Panc1 (cell line): Measurements from ENCODE around the gene FLVCR1.
"Not testable (repeated sequence)": the region's sequence is repeated elsewhere in the genome, so short reads cannot be mapped to it uniquely, and the experiment has no call there.

Source experiments
- CTCF ChIP-seq: fragments of 450-650 bp; IDR thresholded peaks from 2 replicates; pipeline ENCODE4 v1.5.1; 2017; ENCODE audit warnings: mild to moderate bottlenecking
- POLR2AphosphoS5 ChIP-seq: IDR thresholded peaks from 2 replicates; pipeline ENCODE4 v1.6.1; 2012; ENCODE audit warnings: mild to moderate bottlenecking, low read depth, low read length, moderate library complexity
- REST ChIP-seq, 2 experiments: IDR thresholded peaks; 2 replicates each; pipeline ENCODE4 v1.6.1; 2011 to 2012; ENCODE audit warnings: low read depth in 2 of 2, control low read depth in 1 of 2, low read length in 1 of 2, mild to moderate bottlenecking in 1 of 2, moderate library complexity in 1 of 2; ENCODE audit not compliant: insufficient read depth in 1 of 2
- SIN3A ChIP-seq: IDR thresholded peaks from 2 replicates; pipeline ENCODE4 v1.6.1; 2012; ENCODE audit warnings: low read depth, mild to moderate bottlenecking, low read length, moderate library complexity, borderline replicate concordance; ENCODE audit not compliant: insufficient read depth
- TCF7L2 ChIP-seq: IDR thresholded peaks from 2 replicates; pipeline ENCODE4 v1.6.1; 2011; ENCODE audit warnings: mild to moderate bottlenecking, low read depth, low read length, inconsistent platforms

GRCh38 chr1:212913638-212914037 is 55.6 kb downstream of the FLVCR1 start:
- not testable (repeated sequence) for TF ChIP-seq CTCF; REST (IDR thresholded peaks at IDR 0.05; ENCODE audit: insufficient read depth in 1 of 2, low read depth in 2 of 2, low read length in 1 of 2); SIN3A; TCF7L2; POLR2AphosphoS5
